RWPE1 (cell line): Measurements from ENCODE around the gene ICA1.
A peak's percentile ranks its signal among the peaks of the same experiment; 100 is the strongest.

ENCODE experiments used
- CTCF ChIA-PET: fragments of 350-600 bp; sonication (Branson Sonifier 250); formaldehyde crosslinking; extraction: SDS; loops from one replicate; lab custom pipeline; 2021; lab: Yijun Ruan, JAX
- POLR2A ChIA-PET: fragments of 400-600 bp; formaldehyde crosslinking; extraction: SDS; loops from one replicate; lab custom pipeline; 2020; ENCODE audit warnings: antibody characterized with exemption; ENCODE audit not compliant: low non-redundant PET; lab: Yijun Ruan, JAX
- DNase-seq: peaks from one replicate; pipeline ENCODE4 v3.0.0; 2012; ENCODE audit warnings: low spot score
- H3K27ac ChIP-seq: fragments of 450-650 bp; 2 replicates; pipeline ENCODE4 v1.5.1; 2017
- CTCF ChIP-seq: fragments of 450-650 bp; conservative IDR thresholded peaks from 2 replicates; pipeline ENCODE4 v1.5.1; 2017; ENCODE audit warnings: low read depth, mild to moderate bottlenecking

ICA1 gene

GRCh38 chr7:8220376-8221100 lies 41.4 kb downstream of the ICA1 start:
- DNase-seq, result no peak
- no peak overlapping the region for H3K27ac ChIP-seq
- POLR2A ChIA-PET, result no interaction called here
- TF ChIP-seq CTCF, result no peak
- CTCF ChIA-PET, result interaction anchor here (0.6 kb wide), 1 partner anchor 183 kb away, joined by 3 read pairs; no protein-coding TSS in a partner anchor

- POLR2A ChIA-PET, result no interaction called here
- DNase-seq, result peak; percentile 44
- CTCF ChIA-PET, result interaction anchor here (0.6 kb wide), 1 partner anchor 412 kb away, joined by 3 read pairs; no protein-coding TSS in a partner anchor
- H3K27ac ChIP-seq, result no peak overlapping the region
- TF ChIP-seq CTCF, result peak; percentile 71
These were observed 44.5 kb downstream of the ICA1 start for GRCh38 chr7:8217200-8218068.

- CTCF ChIA-PET, result interaction anchor here (0.6 kb wide), 1 partner anchor 536 kb away, joined by 8 read pairs; no protein-coding TSS in a partner anchor
- no peak overlapping the region for H3K27ac ChIP-seq
- no peak for DNase-seq
- TF ChIP-seq CTCF, result no peak
- POLR2A ChIA-PET, result no interaction called here
These were observed 45.7 kb downstream of the ICA1 start for GRCh38 chr7:8216334-8216690.

- DNase-seq, result no peak
- TF ChIP-seq CTCF, result no peak
- ChIA-PET CTCF (no interaction called here), POLR2A (no interaction called here)
- no peak overlapping the region for H3K27ac ChIP-seq
These were observed 46.2 kb downstream of the ICA1 start for GRCh38 chr7:8215648-8216333.

- DNase-seq, result no peak
- TF ChIP-seq CTCF, result no peak
- ChIA-PET CTCF (interaction anchor here (0.6 kb wide), 1 partner anchor 947 kb away, joined by 4 read pairs; no protein-coding TSS in a partner anchor), POLR2A (no interaction called here)
- no peak overlapping the region for H3K27ac ChIP-seq
These were observed 47.6 kb downstream of the ICA1 start for GRCh38 chr7:8214244-8214824.

GRCh38 chr7:8213381-8213780 lies 48.6 kb downstream of the ICA1 start:
- TF ChIP-seq CTCF, result no peak
- H3K27ac ChIP-seq, result no peak overlapping the region
- ChIA-PET CTCF (no interaction called here), POLR2A (no interaction called here)
- DNase-seq, result no peak
